ENCODE measurements around the gene HAGHL. TPM values are rescaled to one million over a fixed set of nuclear protein-coding genes. Genes with fewer than 3 reads are reported as not detected.
A peak's percentile ranks its signal among the peaks of the same experiment; 100 is the strongest.

The HAGHL gene
- total and polyA plus RNA-seq, 2 of the 8 experiments (the other 6 are each of a cell fraction or from before 2014, with no cell fraction given), result 26.6 to 26.9 TPM

GRCh38 chr16:733382-734207 is 6.7 kb downstream of the HAGHL start:
- POLR2A ChIA-PET (ENCODE audit: partially characterized antibody), result interaction anchor here (1.0 to 23.0 kb wide), 3 partner anchors 17 to 47 kb away, joined by 3 to 353 read pairs (median 5); partner anchors contain the start of genes ANTKMT, CCDC78, HAGHL and METRN
- Histone ChIP-seq H2BK20ac (ENCODE audit: low read length) (no peak overlapping the region), H2AFZ (ENCODE audit: low read length) (no peak overlapping the region), H4K8ac (ENCODE audit: extremely low read depth, insufficient read depth, low read length) (no peak overlapping the region; the same call in none of the 2 replicates), H3K79me2 (ENCODE audit: control insufficient read depth in 1 of 2, insufficient read depth in 2 of 2, low read length in 2 of 2) (no peaks in the 10 kb centered on the region), H3K18ac (ENCODE audit: extremely low read depth, low read length) (no peak overlapping the region), H3K23me2 (ENCODE audit: low read depth, low read length) (peaks cover 3% of the 10 kb centered on the region; the same call in 1 of the 2 replicates), H4K91ac (replicated peaks; ENCODE audit: insufficient read length, low read length) (no peak overlapping the region), H2BK15ac (ENCODE audit: low read length) (no peak overlapping the region), H3K14ac (ENCODE audit: insufficient read length) (no peak overlapping the region), H3K4me2 (ENCODE audit: insufficient read depth in 1 of 2, low read depth in 2 of 2, low read length in 2 of 2) (no peak overlapping the region), H3K56ac (replicated peaks; ENCODE audit: insufficient read length, low read depth, low read length) (no peak overlapping the region), H3K4me3 (ENCODE audit: extremely low read depth in 1 of 4, insufficient read depth in 2 of 4, low read depth in 3 of 4, low read length in 4 of 4) (no peak overlapping the region), H2AK5ac (ENCODE audit: low read depth, low read length) (no peak overlapping the region), H2BK5ac (ENCODE audit: low read depth, low read length) (0 out of 2 replicates have a peak overlapping the region, but pooled peaks have one; percentile 60), H3K23ac (ENCODE audit: insufficient read length) (no peak overlapping the region), H3K36me3 (ENCODE audit: control insufficient read depth in 2 of 4, insufficient read depth in 4 of 4, low read length in 3 of 4) (peaks cover 0 to 3% (median 2%) of the 10 kb centered on the region in 4 experiments; a peak in 2 of 8 replicates), H3K27me3 (replicated peaks in 1 of 4; ENCODE audit: control insufficient read depth in 3 of 4, extremely low read depth in 1 of 4, insufficient read depth in 3 of 4, low read length in 3 of 4) (no peaks in the 10 kb centered on the region), H3K9me3 (ENCODE audit: insufficient read depth in 2 of 2, low read depth in 1 of 2, low read length in 1 of 2) (no peaks in the 10 kb centered on the region), H4K20me1 (replicated peaks in 1 of 2; ENCODE audit: control insufficient read depth in 1 of 2, insufficient read depth in 2 of 2, low read length in 2 of 2) (peaks cover 2 to 11% of the 10 kb centered on the region in 2 experiments), H3K9ac (replicated peaks in 1 of 4; ENCODE audit: extremely low read depth in 1 of 4, low read depth in 3 of 4, low read length in 3 of 4) (no peak overlapping the region), H2BK12ac (ENCODE audit: low read depth, low read length) (no peak overlapping the region), H3K27ac (ENCODE audit: low read depth, low read length) (no peak overlapping the region), H3K79me1 (ENCODE audit: low read depth, low read length) (no peaks in the 10 kb centered on the region), H3K4me1 (replicated peaks in 1 of 4; ENCODE audit: control insufficient read depth in 3 of 4, insufficient read depth in 4 of 4, low read length in 3 of 4) (peaks cover 0 to 2% (median 0%) of the 10 kb centered on the region in 4 experiments; a peak in 2 of 7 replicates), H3K4ac (replicated peaks; ENCODE audit: insufficient read length, low read depth, low read length) (no peak overlapping the region), H4K5ac (ENCODE audit: insufficient read length, low read depth, low read length) (no peak overlapping the region), H2BK120ac (replicated peaks; ENCODE audit: low read depth, low read length) (no peak overlapping the region)
- CTCF ChIA-PET (ENCODE audit: partially characterized antibody), result interaction anchor here (0.7 to 35.8 kb wide), 10 partner anchors 3 to 378 kb away, joined by 3 to 977 read pairs (median 9); partner anchors contain the start of genes ANTKMT, CCDC78, CHTF18 and CIAO3
- 88% methylated on average over 27 of the region's 34 CpGs; no CpG with 5 or more reads in 1 of the 2 experiments for WGBS, 2 experiments (ENCODE audit: extremely low coverage in 1 of 2, insufficient coverage in 1 of 2, insufficient read length in 1 of 2, insufficient replicate concordance in 2 of 2, low coverage in 1 of 2, low lambda C conversion rate in 2 of 2, missing lambda C conversion rate in 1 of 2)
- DNase-seq (ENCODE audit: low read depth in 1 of 2, low spot score in 2 of 2) (peak in 1 of 2 experiments; percentile 84), FAIRE-seq (no peak)
- peak; percentile 25 to 37; a peak in 3 of 4 replicates for TF ChIP-seq RAD21 (IDR thresholded peaks at IDR 0.05 in 1 of 2, conservative IDR thresholded peaks at IDR 0.05 in 1 of 2; ENCODE audit: low read depth in 2 of 2, low read length in 2 of 2)
- peak in 2 of 3 experiments; percentile 65 to 68; a peak in 3 of 4 replicates for TF ChIP-seq CTCF (IDR thresholded peaks at IDR 0.05; ENCODE audit: control extremely low read depth in 1 of 3, insufficient read depth in 1 of 3, low read depth in 1 of 3, low read length in 3 of 3)
- no peak for TF ChIP-seq TBP (IDR thresholded peaks at IDR 0.05; ENCODE audit: low read depth, low read length)
- TF ChIP-seq FOSL1 (IDR thresholded peaks at IDR 0.05; ENCODE audit: insufficient read depth, low read depth, low read length), result no peak
- no peak for TF ChIP-seq PHF8 (conservative IDR thresholded peaks at IDR 0.05; ENCODE audit: low read depth, low read length)

All from H1 (cell line).